ENCODE results near the gene CDT1.

DNA sequence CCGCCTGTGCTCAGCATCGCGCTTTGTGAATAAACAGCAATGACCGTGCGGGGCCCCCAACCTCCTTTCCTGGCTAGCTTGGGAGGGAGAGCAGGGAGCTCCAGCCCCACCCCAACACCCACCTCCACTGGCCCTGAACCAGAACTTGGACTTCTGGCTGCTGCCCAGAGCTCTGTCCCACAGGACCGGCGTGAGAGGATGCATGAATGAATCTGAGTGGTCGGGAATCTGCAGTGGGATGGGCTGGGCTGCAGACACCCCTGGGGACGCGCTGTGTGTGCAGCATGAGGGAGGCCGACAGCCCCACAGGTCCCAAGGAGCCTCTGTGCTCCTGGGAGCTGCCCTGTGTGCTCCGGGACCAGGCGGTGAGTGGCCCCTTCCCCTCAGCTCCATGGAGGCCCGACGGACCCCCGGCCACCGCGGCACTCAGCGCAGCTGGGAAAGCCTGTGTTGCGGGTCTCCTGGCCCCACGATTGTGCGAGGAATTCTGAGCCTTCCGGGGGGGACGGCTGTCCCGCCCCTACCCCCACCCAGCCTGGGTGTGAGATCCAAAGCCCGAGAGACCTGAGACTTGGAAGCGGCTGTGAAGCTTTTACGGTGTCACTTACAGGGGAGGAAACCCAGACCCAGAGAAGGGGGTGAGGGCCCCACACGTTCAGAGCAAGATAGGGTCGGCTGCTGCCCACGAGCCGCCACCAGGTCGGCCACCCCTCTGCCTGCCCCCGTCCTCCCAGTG, 24.0 kb upstream of the CDT1 start:
- TF ChIP-seq, protein P1, sequence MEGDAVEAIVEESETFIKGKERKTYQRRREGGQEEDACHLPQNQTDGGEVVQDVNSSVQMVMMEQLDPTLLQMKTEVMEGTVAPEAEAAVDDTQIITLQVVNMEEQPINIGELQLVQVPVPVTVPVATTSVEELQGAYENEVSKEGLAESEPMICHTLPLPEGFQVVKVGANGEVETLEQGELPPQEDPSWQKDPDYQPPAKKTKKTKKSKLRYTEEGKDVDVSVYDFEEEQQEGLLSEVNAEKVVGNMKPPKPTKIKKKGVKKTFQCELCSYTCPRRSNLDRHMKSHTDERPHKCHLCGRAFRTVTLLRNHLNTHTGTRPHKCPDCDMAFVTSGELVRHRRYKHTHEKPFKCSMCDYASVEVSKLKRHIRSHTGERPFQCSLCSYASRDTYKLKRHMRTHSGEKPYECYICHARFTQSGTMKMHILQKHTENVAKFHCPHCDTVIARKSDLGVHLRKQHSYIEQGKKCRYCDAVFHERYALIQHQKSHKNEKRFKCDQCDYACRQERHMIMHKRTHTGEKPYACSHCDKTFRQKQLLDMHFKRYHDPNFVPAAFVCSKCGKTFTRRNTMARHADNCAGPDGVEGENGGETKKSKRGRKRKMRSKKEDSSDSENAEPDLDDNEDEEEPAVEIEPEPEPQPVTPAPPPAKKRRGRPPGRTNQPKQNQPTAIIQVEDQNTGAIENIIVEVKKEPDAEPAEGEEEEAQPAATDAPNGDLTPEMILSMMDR (IDR thresholded peaks at IDR 0.05) = no peak
- TF ChIP-seq POLR2A (IDR thresholded peaks at IDR 0.05) = no peak
